ENCODE data around the gene MYL12B.

MYL12B gene

DNA sequence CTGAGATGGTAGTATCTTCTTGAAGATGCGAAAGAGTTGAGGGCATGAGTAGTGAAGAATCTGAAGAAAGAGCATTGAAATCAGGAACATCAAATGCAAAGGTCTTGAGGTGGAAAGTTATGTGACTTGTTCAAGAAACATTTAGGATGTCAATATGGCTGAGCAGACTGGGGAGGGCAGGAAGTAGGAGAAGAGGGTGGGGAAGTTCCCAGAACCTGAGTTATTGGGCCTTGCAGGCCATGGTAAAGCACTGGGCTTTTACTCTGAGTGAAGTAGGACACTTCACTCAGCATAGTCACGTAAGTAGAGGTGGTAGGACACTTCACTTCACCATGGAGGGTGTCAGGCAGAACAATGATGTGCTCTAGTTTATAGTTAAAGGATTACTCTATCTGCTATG is 26.1 kb upstream of the MYL12B start:
- no peak for DNase-seq (ENCODE audit: low spot score)

GRCh38 chr18:3236470-3236869 is 25.5 kb upstream of the MYL12B start:
- no peak for DNase-seq (ENCODE audit: low spot score)

- DNase-seq (ENCODE audit: low spot score) = no peak
These were observed 23.2 kb upstream of the MYL12B start for GRCh38 chr18:3238742-3239141.

DNA sequence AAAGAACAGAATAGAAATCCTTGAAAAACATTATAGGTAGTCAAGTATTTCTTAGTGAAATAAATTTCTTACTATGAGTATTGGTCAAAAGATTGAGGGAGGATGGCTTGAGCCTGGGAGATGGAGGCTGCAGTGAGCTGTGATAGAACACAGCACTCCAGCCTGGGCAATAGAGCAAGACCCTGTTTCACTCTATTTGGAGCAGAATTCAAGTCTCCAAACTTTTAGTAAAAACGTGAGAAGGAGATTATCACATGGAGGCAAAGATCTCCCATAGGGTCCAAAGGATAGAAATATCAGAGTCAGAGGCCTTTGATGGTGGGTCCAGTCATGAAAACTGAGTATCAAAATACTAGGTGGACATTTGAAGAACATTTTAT is 16.8 kb upstream of the MYL12B start:
- no peak for DNase-seq (ENCODE audit: low spot score)

DNA sequence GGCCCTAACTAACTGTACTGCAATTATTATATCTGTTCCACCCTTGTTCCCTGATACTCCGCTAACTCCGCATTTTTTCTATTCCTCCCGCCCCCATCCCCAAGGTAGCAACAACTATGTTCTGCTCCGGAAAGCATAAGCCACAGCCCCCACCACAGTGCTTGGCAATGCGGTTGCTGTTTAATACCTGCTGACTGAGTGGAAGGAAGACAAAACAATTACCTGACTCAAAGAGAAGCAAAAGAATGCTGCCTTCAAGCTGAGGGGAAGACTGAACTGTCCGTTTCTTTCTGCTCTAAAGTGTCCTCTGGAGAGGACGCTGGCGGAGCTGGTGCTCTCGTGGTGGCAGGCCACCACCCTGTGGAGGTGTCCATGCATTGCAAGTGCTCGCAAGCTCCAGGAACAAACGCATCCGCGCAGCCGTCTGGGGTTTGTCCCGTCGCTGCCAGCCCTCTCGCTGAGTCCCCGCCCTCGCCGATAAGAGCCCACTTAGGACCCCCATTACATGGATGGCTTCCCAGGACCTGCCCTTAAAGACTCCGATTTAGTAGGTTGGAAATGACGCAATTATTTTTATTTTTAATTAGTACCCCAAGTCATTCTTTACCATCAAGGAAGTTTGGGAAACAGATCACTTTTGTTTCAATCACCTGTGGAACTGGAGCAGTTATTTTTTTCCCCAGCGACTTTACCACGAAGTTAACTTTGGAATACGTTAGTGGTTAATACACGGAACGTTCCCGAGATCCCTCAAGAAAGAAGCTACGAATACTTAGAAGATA is 15.9 kb upstream of the MYL12B start:
- peak; percentile 71 for DNase-seq (ENCODE audit: low spot score)

- peak; percentile 41 for DNase-seq (ENCODE audit: low spot score)
These were observed 15.2 kb upstream of the MYL12B start for GRCh38 chr18:3246635-3247239.

GRCh38 chr18:3247240-3248061 is 14.5 kb upstream of the MYL12B start, which contains the start of gene MYL12A:
MYL12A (plus strand) TSS chr18:3247801; CDS start chr18:3253248, 5,447 bp downstream.
- DNase-seq (ENCODE audit: low spot score) = peak; percentile 94

GRCh38 chr18:3248062-3248657 is 13.8 kb upstream of the MYL12B start:
- DNase-seq (ENCODE audit: low spot score) = no peak

DNA sequence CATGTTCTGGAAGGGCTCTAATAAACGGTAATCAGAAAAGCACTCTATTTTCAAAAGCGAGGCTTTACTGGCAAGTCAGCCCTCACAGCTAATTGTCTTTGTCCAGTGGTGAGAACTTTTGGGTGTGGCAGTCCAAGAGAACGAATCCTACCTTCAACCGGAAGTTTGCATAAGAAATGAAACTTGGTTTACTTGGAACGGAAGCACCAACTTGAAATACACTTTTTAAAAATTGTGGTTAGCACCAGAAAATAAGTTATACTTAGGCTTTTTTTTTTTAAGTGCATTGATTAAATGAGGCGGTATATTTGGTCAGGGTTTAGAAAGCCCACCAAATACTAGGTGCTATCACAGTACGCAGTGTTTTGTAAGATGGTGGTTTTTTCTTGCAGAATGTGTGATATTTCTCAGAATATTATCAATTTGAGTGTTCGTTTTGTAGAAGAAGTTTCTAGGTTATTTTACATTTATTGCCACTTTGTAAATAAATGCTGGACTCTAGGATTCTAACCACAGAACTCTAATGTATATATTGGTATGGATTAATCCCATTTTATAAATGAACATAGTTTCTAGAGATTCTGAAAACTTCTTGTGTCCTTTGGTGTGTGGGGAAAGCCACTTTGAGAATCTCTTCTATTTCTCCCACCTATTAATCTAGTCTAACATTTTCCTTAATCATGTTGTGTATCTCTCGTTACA is 13.1 kb upstream of the MYL12B start:
- no peak for DNase-seq (ENCODE audit: low spot score)

- no peak for DNase-seq (ENCODE audit: low spot score)
These were observed 11.5 kb upstream of the MYL12B start for GRCh38 chr18:3250237-3251107.

GRCh38 chr18:3251249-3251962 is 10.5 kb upstream of the MYL12B start:
- DNase-seq (ENCODE audit: low spot score) = no peak

- no peak for DNase-seq (ENCODE audit: low spot score)
These were observed 10.0 kb upstream of the MYL12B start for GRCh38 chr18:3251963-3252277.

DNA sequence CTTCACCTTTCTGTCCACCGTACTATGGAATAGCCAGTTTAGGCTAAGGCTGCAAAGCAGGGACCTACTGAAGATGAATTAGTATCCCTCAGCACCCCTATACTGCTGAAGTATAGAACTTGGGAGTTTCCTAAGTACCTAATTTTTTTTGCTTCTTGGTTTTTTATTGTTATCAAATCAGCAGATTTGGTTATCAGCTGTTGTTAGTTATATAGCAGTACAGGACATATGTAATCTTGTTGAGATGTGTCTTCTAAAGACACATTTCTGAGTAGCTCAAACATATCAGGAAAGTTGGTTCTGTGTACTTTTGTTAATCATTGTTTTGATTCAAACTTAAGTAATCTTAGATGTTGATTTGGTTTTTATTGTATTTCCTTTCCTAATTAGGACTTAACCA is 9.1 kb upstream of the MYL12B start:
- no peak for DNase-seq (ENCODE audit: low spot score)

GRCh38 chr18:3254725-3255124 is 7.2 kb upstream of the MYL12B start:
- no peak for DNase-seq (ENCODE audit: low spot score)

GRCh38 chr18:3255611-3256165 is 6.2 kb upstream of the MYL12B start:
- no peak for DNase-seq (ENCODE audit: low spot score)

DNA sequence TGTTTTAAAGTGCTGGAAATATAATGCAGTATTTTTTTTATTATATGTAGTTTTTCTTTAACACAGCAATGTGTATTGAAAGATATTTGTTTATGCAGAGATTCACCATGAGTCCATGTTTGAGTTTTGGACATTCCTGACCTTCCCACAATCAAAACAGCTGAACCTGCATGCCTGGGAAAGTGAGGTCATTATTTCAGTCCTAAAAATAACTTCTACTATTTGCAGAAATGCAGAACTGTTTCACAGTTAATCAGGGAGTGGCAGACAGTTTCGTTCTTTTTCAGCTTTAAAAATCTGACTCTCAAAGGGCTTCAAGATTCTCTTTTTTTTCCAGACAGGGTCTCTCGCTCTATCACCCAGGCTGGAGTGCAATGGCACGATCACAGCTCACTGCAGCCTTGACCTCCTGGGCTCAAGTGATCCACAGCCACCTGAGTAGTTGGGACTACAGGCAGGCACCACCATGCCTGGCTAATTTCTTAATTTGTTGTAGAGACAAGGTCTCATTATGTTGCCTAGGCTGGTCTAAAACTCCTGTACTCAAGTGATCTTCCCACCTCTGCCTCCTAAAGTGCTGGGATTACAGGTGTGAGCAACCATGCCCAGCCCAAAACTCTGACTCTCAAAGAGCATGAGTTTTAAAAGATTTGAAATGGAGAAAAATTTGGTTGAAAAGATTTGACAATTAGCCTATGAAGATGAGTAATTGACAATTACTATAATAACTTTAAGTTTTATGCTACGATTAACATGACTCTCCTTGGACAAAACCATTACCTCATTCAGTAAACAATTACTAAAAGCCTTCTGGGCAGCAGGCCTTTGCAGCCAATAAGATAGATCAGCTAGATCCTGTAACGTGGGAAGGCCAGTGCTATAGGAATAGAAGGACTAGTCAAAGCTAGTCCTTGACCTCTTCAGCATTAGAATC is 5.0 kb upstream of the MYL12B start:
- no peak for DNase-seq (ENCODE audit: low spot score)

DNA sequence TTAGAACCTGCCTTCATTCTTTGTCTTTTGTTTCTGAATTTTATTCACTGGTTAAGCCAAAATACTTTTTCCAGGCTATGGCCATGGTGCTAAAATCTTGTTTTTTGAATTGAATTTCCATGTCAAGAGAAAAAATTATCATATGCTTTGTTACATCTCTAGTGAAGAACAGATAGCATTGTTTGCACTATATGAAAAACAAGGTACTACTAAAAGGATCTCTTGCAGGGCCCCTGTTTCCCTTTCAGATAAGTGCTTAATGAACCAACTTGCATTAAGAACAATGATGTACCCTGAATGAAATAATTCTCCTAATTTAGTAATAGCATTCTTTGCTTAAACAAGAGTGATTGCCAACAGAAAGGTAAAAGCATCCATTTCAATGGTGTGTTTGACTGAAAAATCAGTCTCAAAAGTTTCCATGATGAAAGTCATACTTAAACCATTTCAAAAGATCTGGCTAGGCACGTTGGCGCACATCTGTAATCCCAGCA is 4.3 kb upstream of the MYL12B start:
- DNase-seq (ENCODE audit: low spot score) = no peak

GRCh38 chr18:3260995-3261372 is 949 bp upstream of the MYL12B start:
- DNase-seq (ENCODE audit: low spot score) = no peak

All from germinal center (tissue), 1 donor.